H9 (cell line): ENCODE results near the gene SLC34A1. TPM values are rescaled to one million over a fixed set of nuclear protein-coding genes. Genes with fewer than 3 reads are reported as not detected.
"Not testable (repeated sequence)": the region's sequence is repeated elsewhere in the genome, so short reads cannot be mapped to it uniquely, and the experiment has no call there.

Source experiments
- DNase-seq: peaks from one replicate; pipeline ENCODE4 v3.0.0-alpha.2; 2017
- H2AFZ ChIP-seq: one replicate; pipeline ENCODE4 v1.6.1; 2013; ENCODE audit warnings: mild to moderate bottlenecking, low read length, control low read depth, moderate library complexity
- H2AK5ac ChIP-seq: 2 replicates; pipeline ENCODE4 v1.6.1; 2013; ENCODE audit warnings: low read length, control low read depth, mixed read lengths; ENCODE audit not compliant: insufficient read length
- H2BK120ac ChIP-seq: one replicate; pipeline ENCODE4 v1.6.1; 2013; ENCODE audit warnings: low read depth, mild to moderate bottlenecking, low read length, control low read depth, inconsistent platforms; ENCODE audit not compliant: poor library complexity, severe bottlenecking
- H2BK12ac ChIP-seq: 2 replicates; pipeline ENCODE4 v1.6.1; 2013; ENCODE audit warnings: low read length, control low read depth, mixed read lengths, low read depth; ENCODE audit not compliant: insufficient read length
- H2BK15ac ChIP-seq: 2 replicates; pipeline ENCODE4 v1.6.1; 2013; ENCODE audit warnings: low read depth, low read length, control low read depth
- H2BK20ac ChIP-seq: one replicate; pipeline ENCODE4 v1.6.1; 2013; ENCODE audit warnings: low read depth, mild to moderate bottlenecking, low read length, control low read depth, inconsistent platforms; ENCODE audit not compliant: poor library complexity, severe bottlenecking
- H2BK5ac ChIP-seq: 2 replicates; pipeline ENCODE4 v1.6.1; 2013; ENCODE audit warnings: low read length, control low read depth, mixed read lengths; ENCODE audit not compliant: insufficient read length
- H3K14ac ChIP-seq: 2 replicates; pipeline ENCODE4 v1.6.1; 2013; ENCODE audit warnings: low read length, control low read depth; ENCODE audit not compliant: insufficient read depth
- H3K18ac ChIP-seq: 2 replicates; pipeline ENCODE4 v1.6.1; 2013; ENCODE audit warnings: low read depth, mild to moderate bottlenecking, mixed read lengths, low read length, control low read depth; ENCODE audit not compliant: insufficient read length
- H3K23ac ChIP-seq: 2 replicates; pipeline ENCODE4 v1.6.1; 2013; ENCODE audit warnings: low read length, control low read depth, mixed read lengths, low read depth; ENCODE audit not compliant: insufficient read length
- H3K23me2 ChIP-seq: 2 replicates; pipeline ENCODE4 v1.6.1; 2013; ENCODE audit warnings: low read depth, mild to moderate bottlenecking, mixed read lengths, low read length, control low read depth; ENCODE audit not compliant: insufficient read length, poor library complexity, severe bottlenecking
- H3K27ac ChIP-seq: 2 replicates; pipeline ENCODE4 v1.5.1; 2013; ENCODE audit warnings: low read length, control low read depth, mixed read lengths, low read depth; ENCODE audit not compliant: insufficient read length
- H3K27me3 ChIP-seq: 2 replicates; pipeline ENCODE4 v1.6.1; 2013; ENCODE audit warnings: low read length, control low read depth, inconsistent platforms; ENCODE audit not compliant: insufficient read depth
- H3K4ac ChIP-seq: 2 replicates; pipeline ENCODE4 v1.6.1; 2013; ENCODE audit warnings: low read depth, mild to moderate bottlenecking, control low read depth, inconsistent platforms, low read length, moderate library complexity
- H3K4me1 ChIP-seq: 2 replicates; pipeline ENCODE4 v1.6.1; 2013; ENCODE audit warnings: low read length, control low read depth, inconsistent platforms; ENCODE audit not compliant: insufficient read depth
- H3K4me2 ChIP-seq: 2 replicates; pipeline ENCODE4 v1.6.1; 2013; ENCODE audit warnings: low read length, control low read depth, mixed read lengths; ENCODE audit not compliant: insufficient read length, insufficient read depth
- H3K56ac ChIP-seq: 2 replicates; pipeline ENCODE4 v1.6.1; 2013; ENCODE audit warnings: low read depth, mild to moderate bottlenecking, mixed read lengths, low read length, control low read depth; ENCODE audit not compliant: insufficient read length
- H3K79me1 ChIP-seq: 2 replicates; pipeline ENCODE4 v1.6.1; 2013; ENCODE audit warnings: low read depth, mild to moderate bottlenecking, moderate library complexity, low read length, control low read depth, inconsistent platforms; ENCODE audit not compliant: insufficient read depth, poor library complexity, severe bottlenecking
- H3K79me2 ChIP-seq: 2 replicates; pipeline ENCODE4 v1.6.1; 2013; ENCODE audit warnings: low read length, control low read depth, inconsistent platforms; ENCODE audit not compliant: insufficient read depth
- H3K9ac ChIP-seq: 2 replicates; pipeline ENCODE4 v1.6.1; 2013; ENCODE audit warnings: low read length, control low read depth, mixed read lengths; ENCODE audit not compliant: insufficient read length; ENCODE audit errors: extremely low read depth
- H3K9me3 ChIP-seq: one replicate; pipeline ENCODE4 v1.6.1; 2013; ENCODE audit warnings: low read depth, low read length, inconsistent platforms; ENCODE audit not compliant: control insufficient read depth
- H3T11ph ChIP-seq: one replicate; pipeline ENCODE4 v1.6.1; 2013; ENCODE audit warnings: mild to moderate bottlenecking, low read length, control low read depth, inconsistent platforms
- H4K20me1 ChIP-seq: one replicate; pipeline ENCODE4 v1.6.1; 2013; ENCODE audit not compliant: control insufficient read depth, insufficient read length, insufficient read depth
- H4K5ac ChIP-seq: 2 replicates; pipeline ENCODE4 v1.6.1; 2013; ENCODE audit warnings: low read depth, mild to moderate bottlenecking, mixed read lengths, low read length, control low read depth; ENCODE audit not compliant: insufficient read length
- H4K8ac ChIP-seq: replicated peaks from 2 replicates; pipeline ENCODE4 v1.6.1; 2013; ENCODE audit warnings: low read length, control low read depth, mixed read lengths, low read depth; ENCODE audit not compliant: insufficient read length
- H4K91ac ChIP-seq: 2 replicates; pipeline ENCODE4 v1.6.1; 2013; ENCODE audit warnings: low read depth, mild to moderate bottlenecking, moderate library complexity, mixed read lengths, low read length, control low read depth; ENCODE audit not compliant: insufficient read length
- H3K27ac Mint-ChIP-seq, 3 experiments: 2 replicates in 2 of 3; 3 replicates in 1 of 3; pipeline ENCODE4 v1.8.0; 2020 to 2021; ENCODE audit warnings: mixed read lengths in 3 of 3, mild to moderate bottlenecking in 1 of 3, moderate library complexity in 1 of 3
- H3K27me3 Mint-ChIP-seq: 2 replicates; pipeline ENCODE4 v1.8.0; 2021; ENCODE audit warnings: low read depth, mild to moderate bottlenecking, moderate library complexity, mixed read lengths
- H3K36me3 Mint-ChIP-seq, 3 experiments: 2 replicates in 2 of 3; 3 replicates in 1 of 3; pipeline ENCODE4 v1.8.0; 2020 to 2021; ENCODE audit warnings: low read depth in 3 of 3, mixed read lengths in 3 of 3; ENCODE audit not compliant: insufficient read depth in 1 of 3
- H3K4me1 Mint-ChIP-seq, 2 experiments: 2 replicates each; pipeline ENCODE4 v1.8.0; 2020; ENCODE audit warnings: mixed read lengths in 2 of 2
- H3K4me3 Mint-ChIP-seq, 2 experiments: 2 replicates in 1 of 2; 3 replicates in 1 of 2; pipeline ENCODE4 v1.8.0; 2020 to 2021; ENCODE audit warnings: mild to moderate bottlenecking in 2 of 2, mixed read lengths in 2 of 2, moderate library complexity in 1 of 2
- H3K9me3 Mint-ChIP-seq, 2 experiments: 2 replicates in 1 of 2; 3 replicates in 1 of 2; pipeline ENCODE4 v1.8.0; 2020; ENCODE audit warnings: mild to moderate bottlenecking in 2 of 2, mixed read lengths in 2 of 2, moderate library complexity in 1 of 2
- WGBS: extraction: QIAGEN DNeasy Blood & Tissue Kit; methylation state at CpG from one replicate; pipeline ENCODE4 v1.1.7; 2013; ENCODE audit warnings: missing lambda C conversion rate, low lambda C conversion rate, mixed read lengths; ENCODE audit not compliant: insufficient read length; ENCODE audit errors: extremely low coverage; 5-methylcytosine and 5-hydroxymethylcytosine counted together
- total RNA-seq: library from RNA; stranded (reverse); gene quantifications from 2 replicates; pipeline ENCODE4 v1.2.1, GENCODE V29; 2021
- TF ChIP-seq, protein P1 (sequence below): fragments of 200-600 bp; sonication (generic); conservative IDR thresholded peaks from 3 replicates; pipeline ENCODE4 v1.8.0; 2021; ENCODE audit warnings: antibody characterized with exemption, mild to moderate bottlenecking

Gene SLC34A1
- total RNA-seq, 1 experiment from 2014 or later = not detected

DNA sequence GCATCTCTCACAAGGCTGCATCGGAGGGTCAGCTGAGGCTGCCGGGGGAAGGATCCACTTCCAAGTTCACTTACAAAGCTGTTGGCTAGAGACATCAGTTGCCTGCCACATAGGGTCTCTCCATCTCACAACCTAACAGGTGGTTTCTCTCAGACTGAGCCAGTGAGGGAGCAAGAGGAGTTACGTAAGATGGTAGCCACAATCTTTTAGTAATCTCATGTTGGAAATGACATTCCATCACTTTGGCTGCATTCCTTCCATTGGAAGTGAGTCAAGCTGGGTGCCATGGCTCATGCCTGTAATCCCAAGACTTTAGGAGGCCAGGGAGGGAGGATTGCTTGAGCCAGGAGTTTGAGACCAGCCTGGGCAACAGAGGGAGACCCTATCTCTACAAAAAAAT is 34.8 kb downstream of the SLC34A1 start:
- no peak for DNase-seq
- H3K4me3 Mint-ChIP-seq = no peak overlapping the region; a peak in 1 of 5 replicates

DNA sequence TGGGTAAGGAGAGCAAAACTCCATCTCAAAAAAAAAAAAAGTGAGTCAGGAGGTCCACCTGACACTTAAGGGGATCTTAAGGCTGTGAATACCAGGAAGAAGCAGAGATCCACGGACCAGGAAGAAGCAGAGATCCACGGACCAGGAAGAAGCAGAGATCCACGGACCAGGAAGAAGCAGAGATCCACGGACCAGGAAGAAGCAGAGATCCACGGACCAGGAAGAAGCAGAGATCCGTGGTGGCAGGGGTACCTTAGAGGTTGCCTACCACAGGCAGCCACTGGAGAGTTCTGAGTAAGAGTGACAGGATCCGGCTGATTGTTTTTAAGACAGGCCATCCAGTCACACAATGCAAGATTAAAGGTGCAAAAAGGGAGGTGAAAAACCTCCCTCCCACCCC is 36.2 kb downstream of the SLC34A1 start:
- not testable (repeated sequence) for H3K4ac ChIP-seq, H3K18ac ChIP-seq, H3K14ac ChIP-seq, H3T11ph ChIP-seq, H4K5ac ChIP-seq, H3K23ac ChIP-seq, H3K9me3 Mint-ChIP-seq, H2BK20ac ChIP-seq, H3K27me3 ChIP-seq, H2BK5ac ChIP-seq, DNase-seq, H3K56ac ChIP-seq, H3K4me1 Mint-ChIP-seq, H4K8ac ChIP-seq, H2BK12ac ChIP-seq, H3K9me3 ChIP-seq, H2BK15ac ChIP-seq, H3K36me3 Mint-ChIP-seq, H3K4me1 ChIP-seq, H2AK5ac ChIP-seq, H3K4me2 ChIP-seq, H3K79me2 ChIP-seq, H3K4me3 Mint-ChIP-seq, H3K27ac Mint-ChIP-seq, H3K23me2 ChIP-seq, H3K27ac ChIP-seq, H3K9ac ChIP-seq, H2BK120ac ChIP-seq, H4K20me1 ChIP-seq, H3K79me1 ChIP-seq, H2AFZ ChIP-seq, H4K91ac ChIP-seq
- peaks cover 13% of the 10 kb centered on the region for H3K27me3 Mint-ChIP-seq
- no CpG with 5 or more reads among the region's 7 CpGs for WGBS

More for the DNA sequence above, 34.8 kb downstream of the SLC34A1 start:
- TF ChIP-seq, protein P1, sequence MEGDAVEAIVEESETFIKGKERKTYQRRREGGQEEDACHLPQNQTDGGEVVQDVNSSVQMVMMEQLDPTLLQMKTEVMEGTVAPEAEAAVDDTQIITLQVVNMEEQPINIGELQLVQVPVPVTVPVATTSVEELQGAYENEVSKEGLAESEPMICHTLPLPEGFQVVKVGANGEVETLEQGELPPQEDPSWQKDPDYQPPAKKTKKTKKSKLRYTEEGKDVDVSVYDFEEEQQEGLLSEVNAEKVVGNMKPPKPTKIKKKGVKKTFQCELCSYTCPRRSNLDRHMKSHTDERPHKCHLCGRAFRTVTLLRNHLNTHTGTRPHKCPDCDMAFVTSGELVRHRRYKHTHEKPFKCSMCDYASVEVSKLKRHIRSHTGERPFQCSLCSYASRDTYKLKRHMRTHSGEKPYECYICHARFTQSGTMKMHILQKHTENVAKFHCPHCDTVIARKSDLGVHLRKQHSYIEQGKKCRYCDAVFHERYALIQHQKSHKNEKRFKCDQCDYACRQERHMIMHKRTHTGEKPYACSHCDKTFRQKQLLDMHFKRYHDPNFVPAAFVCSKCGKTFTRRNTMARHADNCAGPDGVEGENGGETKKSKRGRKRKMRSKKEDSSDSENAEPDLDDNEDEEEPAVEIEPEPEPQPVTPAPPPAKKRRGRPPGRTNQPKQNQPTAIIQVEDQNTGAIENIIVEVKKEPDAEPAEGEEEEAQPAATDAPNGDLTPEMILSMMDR = no peak
- H3K4me1 Mint-ChIP-seq = peaks cover 4 to 7% of the 10 kb centered on the region in 2 experiments; a peak in 3 of 4 replicates
- Histone ChIP-seq H3K14ac (no peak overlapping the region), H3K56ac (no peak overlapping the region), H2BK15ac (no peak overlapping the region), H2BK120ac (no peak overlapping the region), H3K23ac (no peak overlapping the region), H3T11ph (no peak overlapping the region), H3K9ac (no peak overlapping the region), H4K20me1 (no peaks in the 10 kb centered on the region), H3K4ac (no peak overlapping the region), H4K5ac (no peak overlapping the region), H3K79me1 (no peaks in the 10 kb centered on the region), H2BK20ac (no peak overlapping the region), H2BK5ac (no peak overlapping the region), H4K91ac (no peak overlapping the region), H3K27ac (no peak overlapping the region), H3K4me1 (no peaks in the 10 kb centered on the region), H3K27me3 (no peaks in the 10 kb centered on the region), H2BK12ac (no peak overlapping the region), H3K9me3 (no peaks in the 10 kb centered on the region), H2AFZ (no peak overlapping the region), H2AK5ac (no peak overlapping the region), H3K18ac (no peak overlapping the region), H3K4me2 (no peak overlapping the region), H3K79me2 (no peaks in the 10 kb centered on the region), H4K8ac (no peak overlapping the region), H3K23me2 (no peaks in the 10 kb centered on the region)
- no peaks in the 10 kb centered on the region; a peak in 1 of 7 replicates for H3K36me3 Mint-ChIP-seq
- no peaks in the 10 kb centered on the region; a peak in 1 of 5 replicates for H3K9me3 Mint-ChIP-seq
- H3K27me3 Mint-ChIP-seq = peaks cover 14% of the 10 kb centered on the region
- H3K27ac Mint-ChIP-seq = no peak overlapping the region
- WGBS = no CpG with 5 or more reads among the region's 3 CpGs
